GM23338 (cell line): ENCODE data around the gene RPN1. TPM values are rescaled to one million over a fixed set of nuclear protein-coding genes. Genes with fewer than 3 reads are reported as not detected.
A peak's percentile ranks its signal among the peaks of the same experiment; 100 is the strongest.

Experiments used
- ATAC-seq: fragments of 200-7000 bp; cut with Tn5 transposase; 3 replicates; pipeline ENCODE4 v1.9.1; 2020
- DNase-seq: peaks from one replicate; pipeline ENCODE4 v3.0.0-alpha.2; 2015; ENCODE audit warnings: low spot score
- H2AFZ ChIP-seq: fragments of 200-600 bp; sonication (generic); 2 replicates; pipeline ENCODE4 v1.8.0; 2016; ENCODE audit warnings: antibody characterized with exemption, mild to moderate bottlenecking, moderate library complexity
- H3F3A ChIP-seq: fragments of 200-600 bp; sonication (generic); replicated peaks from 2 replicates; pipeline ENCODE4 v1.8.0; 2017; ENCODE audit warnings: antibody characterized with exemption, mixed run types, low read depth
- H3K27ac ChIP-seq: fragments of 200-600 bp; sonication (generic); 2 replicates; pipeline ENCODE4 v1.6.1; 2016; ENCODE audit warnings: low read depth
- H3K27me3 ChIP-seq: fragments of 200-600 bp; sonication (generic); 2 replicates; pipeline ENCODE4 v1.8.0; 2016; ENCODE audit warnings: mild to moderate bottlenecking, mixed run types, moderate library complexity; ENCODE audit not compliant: insufficient read depth
- H3K36me3 ChIP-seq: fragments of 200-600 bp; sonication (generic); 2 replicates; pipeline ENCODE4 v1.8.0; 2016; ENCODE audit warnings: mild to moderate bottlenecking; ENCODE audit not compliant: insufficient read depth
- H3K4me1 ChIP-seq: fragments of 200-600 bp; sonication (generic); 2 replicates; pipeline ENCODE4 v1.8.0; 2016; ENCODE audit warnings: mild to moderate bottlenecking, moderate library complexity; ENCODE audit not compliant: insufficient read depth
- H3K4me2 ChIP-seq: fragments of 200-600 bp; sonication (generic); 2 replicates; pipeline ENCODE4 v1.7.1; 2017; ENCODE audit warnings: mixed run types
- H3K4me3 ChIP-seq: fragments of 200-600 bp; sonication (generic); 2 replicates; pipeline ENCODE4 v1.6.1; 2016; ENCODE audit warnings: mixed run types
- H3K79me2 ChIP-seq: fragments of 200-600 bp; sonication (generic); replicated peaks from 2 replicates; pipeline ENCODE4 v1.8.0; 2017; ENCODE audit warnings: mild to moderate bottlenecking; ENCODE audit not compliant: insufficient read depth
- H3K9me2 ChIP-seq: fragments of 200-600 bp; sonication (generic); 2 replicates; pipeline ENCODE4 v1.8.0; 2017; ENCODE audit not compliant: insufficient read depth
- H4K20me1 ChIP-seq: fragments of 200-600 bp; sonication (generic); replicated peaks from 2 replicates; pipeline ENCODE4 v1.8.0; 2017; ENCODE audit warnings: mild to moderate bottlenecking; ENCODE audit not compliant: insufficient read depth
- H3K27ac Mint-ChIP-seq: 2 replicates; pipeline ENCODE4 v1.8.0; 2020; ENCODE audit warnings: inconsistent platforms, mild to moderate bottlenecking, moderate library complexity, mixed read lengths
- H3K27me3 Mint-ChIP-seq: 3 replicates; pipeline ENCODE4 v1.8.0; 2022; ENCODE audit warnings: low read depth, mild to moderate bottlenecking, moderate library complexity, mixed read lengths, inconsistent platforms; ENCODE audit not compliant: insufficient read depth, poor library complexity
- H3K36me3 Mint-ChIP-seq: 3 replicates; pipeline ENCODE4 v1.8.0; 2021; ENCODE audit warnings: low read depth, mild to moderate bottlenecking, inconsistent platforms, moderate library complexity, mixed read lengths
- H3K4me1 Mint-ChIP-seq: 3 replicates; pipeline ENCODE4 v1.8.0; 2020; ENCODE audit warnings: mild to moderate bottlenecking, inconsistent platforms, mixed read lengths
- H3K4me3 Mint-ChIP-seq: 3 replicates; pipeline ENCODE4 v1.8.0; 2021; ENCODE audit warnings: moderate library complexity, mild to moderate bottlenecking, inconsistent platforms, mixed read lengths
- H3K9me3 Mint-ChIP-seq: 3 replicates; pipeline ENCODE4 v1.8.0; 2020; ENCODE audit warnings: moderate library complexity, mild to moderate bottlenecking, inconsistent platforms, mixed read lengths
- CREB1 ChIP-seq: fragments of 250-450 bp; sonication (Bioruptor Pico); IDR thresholded peaks from 2 replicates; pipeline ENCODE4 v1.5.0; 2020; ENCODE audit warnings: low read depth, mild to moderate bottlenecking, moderate library complexity
- EZH2 ChIP-seq: fragments of 200-600 bp; sonication (generic); IDR thresholded peaks from one replicate; pipeline ENCODE4 v1.8.0; 2017; ENCODE audit warnings: antibody characterized with exemption, mild to moderate bottlenecking, low read depth; ENCODE audit not compliant: unreplicated experiment
- POLR2AphosphoS5 ChIP-seq: IDR thresholded peaks from 2 replicates; pipeline ENCODE4 v1.6.1; 2016; ENCODE audit warnings: antibody characterized with exemption, low read depth
- STAT1 ChIP-seq: IDR thresholded peaks from one replicate; pipeline ENCODE4 v1.6.1; 2016; ENCODE audit warnings: antibody characterized with exemption; ENCODE audit not compliant: unreplicated experiment
- ZNF114 ChIP-seq: fragments of 250-450 bp; sonication (Bioruptor Pico); IDR thresholded peaks from 2 replicates; pipeline ENCODE4 v1.5.0; 2020; ENCODE audit warnings: mild to moderate bottlenecking, moderate library complexity
- polyA plus RNA-seq: library from polyadenylated mRNA; unstranded; fragments of >200 nt; fragmentation: Nextera tagmentation; extraction: Ambion mirVana; gene quantifications from 2 replicates; pipeline ENCODE4 v1.2.1, GENCODE V29; 2016
- total RNA-seq: library from RNA; depleted of rRNA; stranded (reverse); fragments of >200 nt; shearing (Covaris generic); gene quantifications from 2 replicates; pipeline ENCODE4 v1.2.3, GENCODE V29; 2014
- TF ChIP-seq, protein P1 (sequence below): IDR thresholded peaks from 2 replicates; pipeline ENCODE4 v1.6.1; 2016; ENCODE audit warnings: antibody characterized with exemption
- TF ChIP-seq, protein P2 (sequence below), 2 experiments: fragments of 200-600 bp in 1 of 2; sonication (generic) in 1 of 2; conservative IDR thresholded peaks; 2 replicates each; pipeline versions ENCODE4 v1.5.1 to v1.6.1; 2016 to 2017; ENCODE audit warnings: antibody characterized with exemption in 2 of 2, low read depth in 2 of 2, mild to moderate bottlenecking in 2 of 2, moderate library complexity in 1 of 2
- TF ChIP-seq, protein P3 (sequence below): IDR thresholded peaks from one replicate; pipeline ENCODE4 v1.6.1; 2018; ENCODE audit warnings: antibody characterized with exemption; ENCODE audit not compliant: unreplicated experiment

RPN1 gene
- total and polyA plus RNA-seq, 2 experiments from 2014 or later = 111 to 231 TPM

DNA sequence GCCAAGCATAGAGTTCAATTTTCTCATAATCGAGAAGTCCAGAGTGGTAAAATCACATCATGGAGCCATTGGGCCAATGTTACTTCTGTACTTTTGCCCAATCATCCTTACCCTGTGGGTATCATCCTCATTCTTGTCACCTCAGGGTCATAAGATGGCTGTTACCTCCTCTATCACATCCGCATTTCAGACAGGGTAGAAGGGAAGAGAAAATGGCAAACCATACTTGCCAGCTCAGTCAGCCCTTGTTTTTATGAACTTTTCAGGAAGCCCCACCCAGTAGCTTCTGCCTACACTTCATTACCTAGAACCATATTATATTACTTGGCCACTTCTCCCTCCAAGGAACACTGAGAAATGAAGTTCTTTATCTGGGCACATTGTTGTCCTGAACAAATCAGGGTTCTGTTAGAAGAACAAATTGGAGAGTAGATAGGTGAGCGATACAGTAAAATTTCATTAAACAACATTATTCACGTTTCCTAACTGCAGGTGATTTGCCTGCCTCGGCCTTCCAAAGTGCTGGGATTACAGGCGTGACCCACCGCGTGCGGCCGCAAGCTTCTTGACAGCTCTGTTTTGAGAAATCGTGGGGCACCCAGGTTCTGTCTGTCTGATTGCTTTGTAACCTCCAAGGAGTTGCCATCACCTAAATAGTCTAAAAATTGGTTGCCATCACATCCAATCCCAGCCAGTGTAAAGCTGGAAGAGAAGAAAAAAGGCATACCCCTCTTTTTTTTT lies 34.5 kb upstream of the RPN1 start:
- no peak overlapping the region for H3K4me3 Mint-ChIP-seq
- peaks cover 3% of the 10 kb centered on the region for H3K27me3 Mint-ChIP-seq
- DNase-seq (no peak), ATAC-seq (no peak)
- Histone ChIP-seq H3K27ac (no peak overlapping the region), H4K20me1 (no peaks in the 10 kb centered on the region), H3K36me3 (no peaks in the 10 kb centered on the region), H3K4me3 (no peak overlapping the region), H3K79me2 (no peaks in the 10 kb centered on the region), H3K4me1 (peaks cover 3% of the 10 kb centered on the region; the same call in 1 of the 2 replicates), H3K4me2 (no peak overlapping the region), H3K27me3 (no peaks in the 10 kb centered on the region), H3K9me2 (no peaks in the 10 kb centered on the region), H3F3A (no peaks in the 10 kb centered on the region), H2AFZ (no peak overlapping the region)
- H3K27ac Mint-ChIP-seq = no peak overlapping the region
- no peaks in the 10 kb centered on the region; the same call in 2 of the 3 replicates for H3K9me3 Mint-ChIP-seq
- TF ChIP-seq, protein P1, sequence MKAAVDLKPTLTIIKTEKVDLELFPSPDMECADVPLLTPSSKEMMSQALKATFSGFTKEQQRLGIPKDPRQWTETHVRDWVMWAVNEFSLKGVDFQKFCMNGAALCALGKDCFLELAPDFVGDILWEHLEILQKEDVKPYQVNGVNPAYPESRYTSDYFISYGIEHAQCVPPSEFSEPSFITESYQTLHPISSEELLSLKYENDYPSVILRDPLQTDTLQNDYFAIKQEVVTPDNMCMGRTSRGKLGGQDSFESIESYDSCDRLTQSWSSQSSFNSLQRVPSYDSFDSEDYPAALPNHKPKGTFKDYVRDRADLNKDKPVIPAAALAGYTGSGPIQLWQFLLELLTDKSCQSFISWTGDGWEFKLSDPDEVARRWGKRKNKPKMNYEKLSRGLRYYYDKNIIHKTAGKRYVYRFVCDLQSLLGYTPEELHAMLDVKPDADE = no peak
- H3K4me1 Mint-ChIP-seq = peaks cover 4% of the 10 kb centered on the region; the same call in 2 of the 3 replicates
- no peaks in the 10 kb centered on the region for H3K36me3 Mint-ChIP-seq

DNA sequence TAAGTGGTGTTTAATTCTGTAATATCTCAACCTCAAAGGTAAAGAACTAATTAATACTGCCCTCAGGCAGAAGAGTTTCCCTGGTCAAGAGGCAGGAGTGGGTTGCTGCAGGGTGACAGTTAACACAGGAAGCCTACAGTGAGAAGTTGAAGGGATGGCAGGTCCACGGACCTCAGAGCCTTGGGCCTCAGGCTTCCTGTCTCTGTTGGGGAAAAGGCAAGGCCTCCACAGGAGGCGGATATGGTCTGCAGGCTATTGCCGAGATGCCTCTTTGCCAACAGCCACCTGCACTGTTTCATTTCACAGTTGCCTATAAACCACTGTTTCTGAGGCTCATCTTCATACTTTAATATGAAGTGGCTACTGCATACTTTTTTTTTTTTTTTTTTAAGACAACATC lies 33.3 kb upstream of the RPN1 start:
- no peaks in the 10 kb centered on the region for H3K36me3 ChIP-seq
- TF ChIP-seq, protein P2, sequence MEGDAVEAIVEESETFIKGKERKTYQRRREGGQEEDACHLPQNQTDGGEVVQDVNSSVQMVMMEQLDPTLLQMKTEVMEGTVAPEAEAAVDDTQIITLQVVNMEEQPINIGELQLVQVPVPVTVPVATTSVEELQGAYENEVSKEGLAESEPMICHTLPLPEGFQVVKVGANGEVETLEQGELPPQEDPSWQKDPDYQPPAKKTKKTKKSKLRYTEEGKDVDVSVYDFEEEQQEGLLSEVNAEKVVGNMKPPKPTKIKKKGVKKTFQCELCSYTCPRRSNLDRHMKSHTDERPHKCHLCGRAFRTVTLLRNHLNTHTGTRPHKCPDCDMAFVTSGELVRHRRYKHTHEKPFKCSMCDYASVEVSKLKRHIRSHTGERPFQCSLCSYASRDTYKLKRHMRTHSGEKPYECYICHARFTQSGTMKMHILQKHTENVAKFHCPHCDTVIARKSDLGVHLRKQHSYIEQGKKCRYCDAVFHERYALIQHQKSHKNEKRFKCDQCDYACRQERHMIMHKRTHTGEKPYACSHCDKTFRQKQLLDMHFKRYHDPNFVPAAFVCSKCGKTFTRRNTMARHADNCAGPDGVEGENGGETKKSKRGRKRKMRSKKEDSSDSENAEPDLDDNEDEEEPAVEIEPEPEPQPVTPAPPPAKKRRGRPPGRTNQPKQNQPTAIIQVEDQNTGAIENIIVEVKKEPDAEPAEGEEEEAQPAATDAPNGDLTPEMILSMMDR (conservative IDR thresholded peaks at IDR 0.05; ENCODE audit: low read depth in 2 of 2) = no peak
- no peak for TF ChIP-seq STAT1
- TF ChIP-seq POLR2AphosphoS5 = no peak
- H3K27ac ChIP-seq = no peak overlapping the region
- ATAC-seq (no peak), DNase-seq (no peak)
- H4K20me1 ChIP-seq = no peaks in the 10 kb centered on the region
- peaks cover 3% of the 10 kb centered on the region; the same call in 1 of the 2 replicates for H3K4me1 ChIP-seq
- no peak overlapping the region for H3K27ac Mint-ChIP-seq
- no peaks in the 10 kb centered on the region for H3K27me3 ChIP-seq
- no peak overlapping the region for H3K4me3 ChIP-seq
- H3K4me3 Mint-ChIP-seq = no peak overlapping the region
- no peak overlapping the region for H3K4me2 ChIP-seq
- peaks cover 4% of the 10 kb centered on the region; the same call in 2 of the 3 replicates for H3K4me1 Mint-ChIP-seq
- H3F3A ChIP-seq = no peaks in the 10 kb centered on the region
- H3K9me3 Mint-ChIP-seq = no peaks in the 10 kb centered on the region
- H3K79me2 ChIP-seq = no peaks in the 10 kb centered on the region
- no peaks in the 10 kb centered on the region for H3K36me3 Mint-ChIP-seq
- H3K27me3 Mint-ChIP-seq = peaks cover 3% of the 10 kb centered on the region
- H3K9me2 ChIP-seq = no peaks in the 10 kb centered on the region
- H2AFZ ChIP-seq = no peak overlapping the region

DNA sequence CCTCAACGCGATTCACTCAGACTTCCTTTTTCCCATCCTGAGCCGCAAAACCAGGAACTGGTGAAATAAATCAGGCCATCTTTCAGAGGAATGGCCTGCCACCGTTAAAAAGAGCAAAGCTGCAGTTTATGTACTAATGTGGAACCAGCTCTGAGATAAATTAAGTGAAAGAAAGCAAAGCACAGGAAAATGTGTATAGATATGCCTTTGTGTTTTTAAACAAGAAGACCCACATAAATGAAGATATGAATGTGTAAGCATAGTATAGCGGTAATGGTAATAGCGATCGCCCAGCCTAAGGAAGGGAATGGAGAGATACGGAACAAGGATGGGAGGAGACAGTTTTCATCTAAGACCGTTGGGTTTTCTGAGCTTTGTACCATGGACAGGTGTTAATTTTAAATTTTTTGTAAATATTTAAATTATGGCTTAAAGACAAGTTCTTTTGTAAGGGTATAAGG lies 30.8 kb upstream of the RPN1 start:
- Mint-ChIP-seq H3K9me3 (no peaks in the 10 kb centered on the region), H3K4me3 (peak overlapping the region; percentile 75), H3K27me3 (peaks cover 6% of the 10 kb centered on the region), H3K27ac (peak overlapping the region; percentile 97), H3K36me3 (no peaks in the 10 kb centered on the region), H3K4me1 (peaks cover 4% of the 10 kb centered on the region; the same call in 2 of the 3 replicates)
- Histone ChIP-seq H3K79me2 (no peaks in the 10 kb centered on the region), H3K36me3 (no peaks in the 10 kb centered on the region), H3F3A (no peaks in the 10 kb centered on the region), H3K27me3 (peaks cover 22% of the 10 kb centered on the region), H3K9me2 (no peaks in the 10 kb centered on the region), H3K4me3 (peak overlapping the region; percentile 63), H4K20me1 (no peaks in the 10 kb centered on the region), H3K4me1 (peaks cover 3% of the 10 kb centered on the region; the same call in 1 of the 2 replicates), H3K27ac (peak overlapping the region; percentile 92), H2AFZ (peak overlapping the region; percentile 19; the same call in 1 of the 2 replicates), H3K4me2 (peak overlapping the region; percentile 72)
- DNase-seq (no peak), ATAC-seq (no peak)
- no peak for TF ChIP-seq ZNF114 (CRISPR knock-in tag)
- TF ChIP-seq, protein P3, sequence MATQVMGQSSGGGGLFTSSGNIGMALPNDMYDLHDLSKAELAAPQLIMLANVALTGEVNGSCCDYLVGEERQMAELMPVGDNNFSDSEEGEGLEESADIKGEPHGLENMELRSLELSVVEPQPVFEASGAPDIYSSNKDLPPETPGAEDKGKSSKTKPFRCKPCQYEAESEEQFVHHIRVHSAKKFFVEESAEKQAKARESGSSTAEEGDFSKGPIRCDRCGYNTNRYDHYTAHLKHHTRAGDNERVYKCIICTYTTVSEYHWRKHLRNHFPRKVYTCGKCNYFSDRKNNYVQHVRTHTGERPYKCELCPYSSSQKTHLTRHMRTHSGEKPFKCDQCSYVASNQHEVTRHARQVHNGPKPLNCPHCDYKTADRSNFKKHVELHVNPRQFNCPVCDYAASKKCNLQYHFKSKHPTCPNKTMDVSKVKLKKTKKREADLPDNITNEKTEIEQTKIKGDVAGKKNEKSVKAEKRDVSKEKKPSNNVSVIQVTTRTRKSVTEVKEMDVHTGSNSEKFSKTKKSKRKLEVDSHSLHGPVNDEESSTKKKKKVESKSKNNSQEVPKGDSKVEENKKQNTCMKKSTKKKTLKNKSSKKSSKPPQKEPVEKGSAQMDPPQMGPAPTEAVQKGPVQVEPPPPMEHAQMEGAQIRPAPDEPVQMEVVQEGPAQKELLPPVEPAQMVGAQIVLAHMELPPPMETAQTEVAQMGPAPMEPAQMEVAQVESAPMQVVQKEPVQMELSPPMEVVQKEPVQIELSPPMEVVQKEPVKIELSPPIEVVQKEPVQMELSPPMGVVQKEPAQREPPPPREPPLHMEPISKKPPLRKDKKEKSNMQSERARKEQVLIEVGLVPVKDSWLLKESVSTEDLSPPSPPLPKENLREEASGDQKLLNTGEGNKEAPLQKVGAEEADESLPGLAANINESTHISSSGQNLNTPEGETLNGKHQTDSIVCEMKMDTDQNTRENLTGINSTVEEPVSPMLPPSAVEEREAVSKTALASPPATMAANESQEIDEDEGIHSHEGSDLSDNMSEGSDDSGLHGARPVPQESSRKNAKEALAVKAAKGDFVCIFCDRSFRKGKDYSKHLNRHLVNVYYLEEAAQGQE = no peak
- TF ChIP-seq POLR2AphosphoS5 = no peak
- no peak for TF ChIP-seq STAT1
- TF ChIP-seq EZH2 = no peak
- TF ChIP-seq, protein P1 = no peak
- TF ChIP-seq CREB1 (CRISPR knock-in tag) = no peak
